ENCODE results near the gene TTPAL. TPM values are rescaled to one million over a fixed set of nuclear protein-coding genes. Genes with fewer than 3 reads are reported as not detected.

Gene TTPAL
- total RNA-seq, 1 experiment from 2014 or later, result 20.4 TPM

DNA sequence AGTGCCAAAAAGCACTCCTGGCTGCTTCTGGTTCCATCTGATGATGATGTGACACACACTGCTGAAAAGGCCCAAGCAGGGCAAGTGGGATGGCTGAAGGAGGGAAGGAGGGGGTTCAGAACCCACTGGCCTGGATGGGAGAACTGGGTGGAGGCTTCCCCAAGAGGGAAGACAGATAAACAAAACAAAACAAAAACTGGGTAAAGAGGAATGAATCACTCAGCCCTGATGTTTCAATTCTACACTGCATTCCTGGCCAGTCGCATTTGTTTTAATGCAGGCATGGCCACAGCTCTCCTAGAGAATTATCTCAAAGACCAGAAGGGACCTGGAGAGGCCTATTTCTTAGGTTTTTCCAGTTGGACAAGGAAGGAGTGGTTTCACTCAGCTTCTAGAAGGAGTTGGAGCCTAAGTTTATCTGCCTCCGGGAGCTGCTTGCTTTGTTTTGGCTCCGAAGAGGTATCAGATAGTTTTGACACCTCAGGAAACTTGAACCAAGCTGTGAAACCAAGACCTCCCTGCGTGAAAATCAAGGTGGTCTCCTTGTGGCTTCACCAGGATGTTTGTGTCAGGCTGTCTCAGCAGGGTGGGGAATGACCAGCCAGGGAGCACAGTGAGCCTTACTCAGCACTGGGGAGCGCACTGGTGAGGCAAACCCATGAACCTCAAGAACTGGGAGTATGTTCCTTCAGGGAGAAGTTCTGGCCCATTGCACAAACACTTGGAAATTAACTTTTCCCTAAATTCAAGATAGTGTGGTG, 16.1 kb downstream of the TTPAL start:
- RAD21 ChIA-PET (ENCODE audit: low non-redundant PET in 1 of 2, low total read pairs in 2 of 2, uncharacterized antibody in 2 of 2, unreplicated experiment in 2 of 2), result no interaction called here
- no peak for ATAC-seq
- Histone ChIP-seq H4K20me1 (ENCODE audit: insufficient read depth) (no peaks in the 10 kb centered on the region), H3K27ac (ENCODE audit: low read depth, low read length) (no peak overlapping the region), H3K4me2 (ENCODE audit: low read length) (no peak overlapping the region), H3K9ac (ENCODE audit: low read length) (no peak overlapping the region), H3K79me2 (ENCODE audit: insufficient read depth, low read length) (no peaks in the 10 kb centered on the region), H3K9me3 (ENCODE audit: control insufficient read depth in 1 of 2, insufficient read depth in 1 of 2, low read depth in 1 of 2, low read length in 2 of 2) (no peaks in the 10 kb centered on the region), H3K36me3 (ENCODE audit: control insufficient read depth in 1 of 2, insufficient read depth in 2 of 2, low read length in 2 of 2) (peaks cover 11 to 22% of the 10 kb centered on the region in 2 experiments; a peak in 3 of 4 replicates), H3K4me1 (ENCODE audit: control insufficient read depth in 1 of 2, insufficient read depth in 2 of 2, low read length in 2 of 2) (peaks cover 0 to 27% of the 10 kb centered on the region in 2 experiments; a peak in 3 of 4 replicates), H3K9me2 (ENCODE audit: insufficient read depth) (no peaks in the 10 kb centered on the region), H3K4me3 (replicated peaks in 1 of 2; ENCODE audit: low read depth in 1 of 2, low read length in 2 of 2) (no peak overlapping the region), H2AFZ (ENCODE audit: low read depth, low read length, poor library complexity, severe bottlenecking) (no peak overlapping the region), H3K27me3 (ENCODE audit: insufficient read depth, low read length) (no peaks in the 10 kb centered on the region)
- TF ChIP-seq RAD21 (IDR thresholded peaks at IDR 0.05; ENCODE audit: low read depth), result no peak
- TF ChIP-seq, protein P1, sequence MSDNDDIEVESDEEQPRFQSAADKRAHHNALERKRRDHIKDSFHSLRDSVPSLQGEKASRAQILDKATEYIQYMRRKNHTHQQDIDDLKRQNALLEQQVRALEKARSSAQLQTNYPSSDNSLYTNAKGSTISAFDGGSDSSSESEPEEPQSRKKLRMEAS (IDR thresholded peaks at IDR 0.05), result no peak
- TF ChIP-seq YY1 (IDR thresholded peaks at IDR 0.05; ENCODE audit: extremely low read depth, insufficient replicate concordance, low read depth, low read length), result no peak
- CTCF ChIA-PET, result no interaction called here
- POLR2A ChIA-PET, result no interaction called here
- intact Hi-C loops (cut with micrococcal nuclease), result no loop called here
- BruUV-seq (replicated peaks), result no TSS peak
- no peak for DNase-seq (ENCODE audit: low read depth, low spot score)

DNA sequence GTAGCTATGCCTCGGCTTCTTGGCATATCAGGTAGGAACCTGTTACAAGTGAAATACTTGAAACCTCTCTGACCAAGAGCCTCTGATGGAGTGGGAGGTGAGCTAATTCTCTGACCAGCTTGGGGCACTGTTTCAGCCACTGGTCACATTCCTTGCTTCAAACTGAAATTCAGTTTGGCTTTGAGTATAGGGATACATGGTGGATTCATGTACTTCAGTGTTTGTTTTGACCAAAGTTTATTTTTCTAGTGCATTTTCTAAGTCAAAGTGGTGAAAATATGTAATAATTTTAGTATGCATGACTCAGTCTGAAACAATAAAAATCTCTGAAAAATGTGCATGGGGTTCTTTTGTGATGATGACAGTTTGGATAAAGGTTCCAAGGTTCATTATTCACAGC, 18.6 kb downstream of the TTPAL start:
- no peak overlapping the region for H3K4me2 ChIP-seq (ENCODE audit: low read length)
- ATAC-seq (no peak), DNase-seq (ENCODE audit: low read depth, low spot score) (no peak)
- H4K20me1 ChIP-seq (ENCODE audit: insufficient read depth), result no peaks in the 10 kb centered on the region
- intact Hi-C loops (cut with micrococcal nuclease), result no loop called here
- no TSS peak for BruUV-seq (replicated peaks)
- no peaks in the 10 kb centered on the region for H3K79me2 ChIP-seq (ENCODE audit: insufficient read depth, low read length)
- no peak overlapping the region for H3K27ac ChIP-seq (ENCODE audit: low read depth, low read length)
- ChIA-PET POLR2A (no interaction called here), RAD21 (ENCODE audit: low non-redundant PET in 1 of 2, low total read pairs in 2 of 2, uncharacterized antibody in 2 of 2, unreplicated experiment in 2 of 2) (no interaction called here), CTCF (no interaction called here)
- H3K4me1 ChIP-seq (ENCODE audit: control insufficient read depth in 1 of 2, insufficient read depth in 2 of 2, low read length in 2 of 2), result peaks cover 0 to 39% of the 10 kb centered on the region in 2 experiments; a peak in 3 of 4 replicates
- no peaks in the 10 kb centered on the region for H3K9me2 ChIP-seq (ENCODE audit: insufficient read depth)
- H2AFZ ChIP-seq (ENCODE audit: low read depth, low read length, poor library complexity, severe bottlenecking), result no peak overlapping the region
- no peak overlapping the region for H3K9ac ChIP-seq (ENCODE audit: low read length)
- no peak overlapping the region for H3K4me3 ChIP-seq (replicated peaks in 1 of 2; ENCODE audit: low read depth in 1 of 2, low read length in 2 of 2)
- H3K36me3 ChIP-seq (ENCODE audit: control insufficient read depth in 1 of 2, insufficient read depth in 2 of 2, low read length in 2 of 2), result peaks cover 11 to 18% of the 10 kb centered on the region in 2 experiments; a peak in 3 of 4 replicates
- H3K9me3 ChIP-seq (ENCODE audit: control insufficient read depth in 1 of 2, insufficient read depth in 1 of 2, low read depth in 1 of 2, low read length in 2 of 2), result no peaks in the 10 kb centered on the region
- no peaks in the 10 kb centered on the region for H3K27me3 ChIP-seq (ENCODE audit: insufficient read depth, low read length)
- no peak for TF ChIP-seq CBX3 (IDR thresholded peaks at IDR 0.05; ENCODE audit: low read depth)
- no peak for TF ChIP-seq YY1 (IDR thresholded peaks at IDR 0.05; ENCODE audit: extremely low read depth, insufficient replicate concordance, low read depth, low read length)
- TF ChIP-seq ZBTB33 (IDR thresholded peaks at IDR 0.05; ENCODE audit: extremely low read depth, insufficient replicate concordance, low read length), result no peak
- no peak for TF ChIP-seq POLR2A (IDR thresholded peaks at IDR 0.05; ENCODE audit: borderline replicate concordance, extremely low read depth, insufficient read depth, insufficient read length)
- TF ChIP-seq EGR1 (IDR thresholded peaks at IDR 0.05; ENCODE audit: low read depth), result no peak
- TF ChIP-seq ELF1 (IDR thresholded peaks at IDR 0.05; ENCODE audit: borderline replicate concordance, low read depth), result no peak
- TF ChIP-seq TCF7L2 (IDR thresholded peaks at IDR 0.05; ENCODE audit: borderline replicate concordance, extremely low read depth, insufficient read depth, insufficient read length), result no peak
- no peak for TF ChIP-seq SP1 (IDR thresholded peaks at IDR 0.05; ENCODE audit: low read depth)
- TF ChIP-seq ZFX (IDR thresholded peaks at IDR 0.05), result no peak
- no peak for TF ChIP-seq ATF3 (IDR thresholded peaks at IDR 0.05)
- TF ChIP-seq, protein P1 (IDR thresholded peaks at IDR 0.05), result no peak
- TF ChIP-seq EZH2phosphoT487 (IDR thresholded peaks at IDR 0.05; ENCODE audit: borderline replicate concordance), result no peak
- TF ChIP-seq CTCF (IDR thresholded peaks at IDR 0.05 in 2 of 3, conservative IDR thresholded peaks at IDR 0.05 in 1 of 3; ENCODE audit: borderline replicate concordance in 1 of 3, insufficient read depth in 1 of 3, low read depth in 2 of 3, low read length in 2 of 3), result no peak
- TF ChIP-seq RAD21 (IDR thresholded peaks at IDR 0.05; ENCODE audit: low read depth), result no peak

Data from HCT116 (cell line).